ENCODE results near the gene ZNF394.

Gene ZNF394

DNA sequence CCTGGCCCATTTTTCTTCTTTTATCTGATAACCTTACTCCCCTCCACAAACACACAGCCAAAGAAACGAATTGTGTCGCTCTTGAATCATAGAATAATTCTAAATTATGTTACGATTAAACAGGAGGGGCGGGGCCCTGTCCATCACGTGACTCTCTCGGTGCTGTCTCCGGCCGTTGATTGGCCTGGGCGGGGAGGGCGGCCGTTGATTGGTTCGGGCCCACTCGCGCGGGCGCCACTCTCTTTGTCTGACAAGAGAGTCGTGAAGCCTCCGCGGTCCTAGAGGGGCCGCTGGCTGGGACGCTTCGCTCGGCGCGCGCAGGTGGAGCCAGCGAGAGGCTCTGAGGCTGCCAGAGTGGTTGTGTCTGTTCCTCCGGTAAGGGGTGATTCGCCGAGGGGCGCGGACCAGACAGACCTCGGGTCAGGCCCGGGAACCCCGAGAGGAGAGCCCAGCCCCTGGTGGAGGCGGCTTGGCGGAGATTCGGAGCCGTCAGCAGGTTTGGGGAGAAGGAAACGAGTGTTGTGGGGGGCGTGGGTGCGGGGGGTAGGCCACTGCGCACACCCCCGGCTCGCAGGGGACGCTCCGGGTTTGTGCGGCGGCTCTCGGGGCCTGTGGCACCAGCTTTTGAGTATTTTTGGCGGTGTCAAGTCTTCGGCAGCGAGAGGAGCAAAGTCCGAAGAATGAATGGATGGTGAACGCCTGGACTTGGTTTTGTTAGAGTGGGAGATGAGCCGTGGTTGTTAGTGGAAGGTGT is 27.3 kb downstream of the ZNF394 start, which contains the start of gene ZNF789:
ZNF789 (plus strand) TSS at position 330 of the 754 bp plus-strand sequence. CDS start 3,567 bp downstream, outside the sequence.
- peaks cover 11% of the 10 kb centered on the region for H3K36me3 Mint-ChIP-seq (ENCODE audit: low read depth)
- H3K4me1 Mint-ChIP-seq (ENCODE audit: low read depth): peaks cover 35% of the 10 kb centered on the region
- no peaks in the 10 kb centered on the region for H3K27me3 Mint-ChIP-seq
- peak within 1 kb of the TSS; percentile 90 for H3K27ac Mint-ChIP-seq
- H3K4me3 Mint-ChIP-seq: peak within 1 kb of the TSS; percentile 97
- H3K9me3 Mint-ChIP-seq: no peaks in the 10 kb centered on the region

DNA sequence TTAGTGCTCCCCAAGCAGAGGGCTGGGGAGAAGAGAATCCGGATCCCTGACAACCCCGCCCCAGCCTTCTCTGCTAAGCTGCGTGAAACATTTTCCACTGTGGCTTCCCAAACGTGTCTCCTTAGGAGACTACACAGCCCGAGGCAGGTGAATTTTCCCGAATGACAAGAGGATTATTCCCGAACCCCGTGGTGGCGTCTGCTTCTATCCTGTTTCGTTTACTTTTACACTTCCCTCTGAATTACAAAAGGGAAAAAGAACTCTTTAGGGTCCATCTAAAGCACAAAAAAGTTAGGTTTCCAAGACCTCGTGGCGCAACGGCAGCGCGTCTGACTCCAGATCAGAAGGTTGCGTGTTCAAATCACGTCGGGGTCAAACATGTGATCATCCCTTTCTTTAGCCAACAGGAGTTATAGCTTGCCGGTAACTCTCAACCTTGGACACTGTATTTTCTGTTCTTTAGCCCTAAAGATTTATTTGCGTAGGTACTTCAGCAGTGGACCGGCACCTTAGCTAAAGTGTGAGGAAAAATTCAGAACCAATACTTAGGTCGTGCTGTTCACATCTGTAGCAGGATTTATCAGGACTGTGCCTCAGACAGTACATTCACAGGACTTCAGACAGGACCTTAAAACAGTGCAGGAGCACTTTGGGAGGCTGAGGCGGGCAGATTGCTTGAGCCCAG is 30.6 kb downstream of the ZNF394 start:
- no peak overlapping the region for H3K4me3 Mint-ChIP-seq
- H3K27me3 Mint-ChIP-seq: no peaks in the 10 kb centered on the region
- peaks cover 40% of the 10 kb centered on the region for H3K4me1 Mint-ChIP-seq (ENCODE audit: low read depth)
- H3K9me3 Mint-ChIP-seq: no peaks in the 10 kb centered on the region
- H3K36me3 Mint-ChIP-seq (ENCODE audit: low read depth): peaks cover 11% of the 10 kb centered on the region
- H3K27ac Mint-ChIP-seq: no peak overlapping the region

DNA sequence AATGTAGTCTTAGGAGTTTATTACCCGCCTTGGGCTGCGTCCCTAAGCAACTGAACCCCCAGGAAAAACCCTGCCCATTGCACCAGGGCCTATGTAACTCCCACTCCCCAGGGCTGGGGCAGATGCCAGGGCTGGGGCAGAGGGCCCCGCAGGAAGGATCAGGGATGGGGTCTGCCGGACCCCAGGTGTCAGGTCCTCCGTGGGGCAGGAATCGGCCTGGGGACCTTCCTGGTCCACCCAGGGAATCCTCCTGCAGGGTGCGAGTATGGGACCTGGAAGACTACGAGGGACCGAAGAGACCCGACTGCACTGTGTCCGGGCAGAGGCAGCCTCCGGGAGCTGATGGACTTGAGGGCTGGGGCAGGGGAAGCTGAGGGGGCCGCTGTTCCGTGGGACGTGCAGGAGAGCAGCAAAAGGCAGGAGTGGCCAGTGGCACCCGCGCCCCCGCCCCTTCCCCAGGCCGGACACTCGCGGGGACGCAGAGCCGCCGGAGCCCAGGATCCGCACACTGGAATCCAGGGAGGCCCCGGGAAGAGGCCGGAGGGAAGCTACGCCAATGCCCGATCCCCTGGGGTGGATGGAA is 31.7 kb downstream of the ZNF394 start:
- Mint-ChIP-seq H3K27me3 (no peaks in the 10 kb centered on the region), H3K36me3 (ENCODE audit: low read depth) (peaks cover 19% of the 10 kb centered on the region), H3K9me3 (no peaks in the 10 kb centered on the region), H3K4me3 (no peak overlapping the region), H3K4me1 (ENCODE audit: low read depth) (peaks cover 41% of the 10 kb centered on the region), H3K27ac (no peak overlapping the region)

DNA sequence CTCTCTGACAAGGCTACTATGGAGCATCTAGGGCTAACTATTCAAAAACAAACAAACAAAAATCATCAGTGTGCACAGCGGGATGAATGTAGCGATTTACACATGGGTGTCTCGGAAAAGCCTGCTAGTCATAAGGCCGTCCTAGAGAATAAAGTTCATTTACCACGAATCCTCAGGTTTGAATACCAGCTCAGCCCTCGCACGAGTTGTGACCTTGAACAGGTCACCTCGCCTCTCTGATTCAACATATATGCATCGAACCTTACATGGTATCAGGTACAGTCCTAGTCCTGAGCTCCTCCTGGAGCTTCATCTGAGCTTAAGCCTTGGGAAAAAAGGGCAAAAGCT is 34.7 kb downstream of the ZNF394 start:
- H3K27me3 Mint-ChIP-seq: no peaks in the 10 kb centered on the region

DNA sequence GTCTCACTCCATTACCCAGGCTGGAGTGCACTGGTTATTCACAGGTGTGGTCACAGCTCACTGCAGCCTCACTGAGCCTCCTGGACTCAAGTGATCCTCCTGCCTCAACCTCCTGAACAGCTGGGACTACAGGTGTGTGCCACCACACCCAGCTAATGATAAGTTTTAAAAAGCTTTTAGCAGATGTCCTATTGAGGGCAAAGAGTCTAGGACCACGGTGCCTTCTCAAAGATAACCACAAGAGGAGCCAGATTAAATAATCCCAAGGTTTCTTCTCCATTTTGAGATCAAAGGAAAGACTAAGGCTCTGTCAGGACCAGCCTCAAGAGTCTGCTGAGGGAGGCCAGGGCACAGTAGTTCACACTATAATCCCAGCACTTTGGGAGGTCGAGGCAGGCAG is 38.9 kb downstream of the ZNF394 start:
- no peaks in the 10 kb centered on the region for H3K9me3 Mint-ChIP-seq
- no peak overlapping the region for H3K4me3 Mint-ChIP-seq
- H3K4me1 Mint-ChIP-seq (ENCODE audit: low read depth): peaks cover 45% of the 10 kb centered on the region
- no peaks in the 10 kb centered on the region for H3K27me3 Mint-ChIP-seq
- H3K27ac Mint-ChIP-seq: no peak overlapping the region
- H3K36me3 Mint-ChIP-seq (ENCODE audit: low read depth): peaks cover 63% of the 10 kb centered on the region

More for the DNA sequence above, 34.7 kb downstream of the ZNF394 start:
- peaks cover 28% of the 10 kb centered on the region for H3K36me3 Mint-ChIP-seq (ENCODE audit: low read depth)
- peaks cover 37% of the 10 kb centered on the region for H3K4me1 Mint-ChIP-seq (ENCODE audit: low read depth)
- H3K9me3 Mint-ChIP-seq: no peaks in the 10 kb centered on the region
- peak overlapping the region; percentile 93 for H3K27ac Mint-ChIP-seq
- H3K4me3 Mint-ChIP-seq: peak overlapping the region; percentile 94

DNA sequence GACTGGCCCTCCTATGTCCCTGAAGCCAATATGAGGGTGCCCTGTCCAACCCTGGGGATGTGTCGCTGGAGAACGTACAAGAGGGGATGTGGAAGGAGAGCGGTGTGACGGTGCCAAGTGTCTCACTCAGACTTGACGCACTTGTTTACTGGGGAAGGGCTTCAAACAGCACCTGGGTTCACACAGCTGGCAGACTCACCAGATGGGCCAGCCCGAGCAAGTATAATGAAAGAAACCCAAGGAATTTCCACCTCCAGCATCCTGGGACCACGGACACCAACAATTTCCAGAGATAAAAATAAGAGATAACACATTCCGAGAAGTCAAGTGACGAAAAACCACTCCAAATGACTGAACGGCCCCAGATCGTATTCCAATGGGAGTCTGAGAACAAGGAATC is 39.4 kb downstream of the ZNF394 start:
- peaks cover 41% of the 10 kb centered on the region for H3K4me1 Mint-ChIP-seq (ENCODE audit: low read depth)
- no peak overlapping the region for H3K27ac Mint-ChIP-seq
- H3K4me3 Mint-ChIP-seq: no peak overlapping the region
- peaks cover 65% of the 10 kb centered on the region for H3K36me3 Mint-ChIP-seq (ENCODE audit: low read depth)
- no peaks in the 10 kb centered on the region for H3K9me3 Mint-ChIP-seq
- no peaks in the 10 kb centered on the region for H3K27me3 Mint-ChIP-seq

DNA sequence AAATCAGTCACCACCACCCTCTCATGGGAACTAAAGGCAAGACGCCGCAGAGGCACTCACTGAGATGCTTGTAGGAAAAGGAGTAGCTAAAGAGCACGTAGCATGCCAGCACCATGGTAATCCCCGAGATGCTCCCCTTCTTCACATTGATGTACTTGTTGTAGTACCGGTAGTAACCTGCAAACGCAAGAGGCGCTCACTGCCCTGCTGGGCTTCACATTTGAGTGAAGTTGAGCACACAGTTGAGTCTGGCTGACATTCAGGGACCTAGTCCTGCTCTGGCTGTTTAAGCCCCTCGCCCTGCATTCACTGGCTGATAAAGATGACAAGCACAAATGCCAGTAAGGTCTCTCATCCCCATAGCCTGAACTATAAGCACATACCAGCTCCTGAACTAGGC is 41.0 kb downstream of the ZNF394 start:
- Mint-ChIP-seq H3K4me3 (no peak overlapping the region), H3K36me3 (ENCODE audit: low read depth) (peaks cover 63% of the 10 kb centered on the region), H3K4me1 (ENCODE audit: low read depth) (peaks cover 27% of the 10 kb centered on the region), H3K27me3 (no peaks in the 10 kb centered on the region), H3K27ac (no peak overlapping the region), H3K9me3 (no peaks in the 10 kb centered on the region)

DNA sequence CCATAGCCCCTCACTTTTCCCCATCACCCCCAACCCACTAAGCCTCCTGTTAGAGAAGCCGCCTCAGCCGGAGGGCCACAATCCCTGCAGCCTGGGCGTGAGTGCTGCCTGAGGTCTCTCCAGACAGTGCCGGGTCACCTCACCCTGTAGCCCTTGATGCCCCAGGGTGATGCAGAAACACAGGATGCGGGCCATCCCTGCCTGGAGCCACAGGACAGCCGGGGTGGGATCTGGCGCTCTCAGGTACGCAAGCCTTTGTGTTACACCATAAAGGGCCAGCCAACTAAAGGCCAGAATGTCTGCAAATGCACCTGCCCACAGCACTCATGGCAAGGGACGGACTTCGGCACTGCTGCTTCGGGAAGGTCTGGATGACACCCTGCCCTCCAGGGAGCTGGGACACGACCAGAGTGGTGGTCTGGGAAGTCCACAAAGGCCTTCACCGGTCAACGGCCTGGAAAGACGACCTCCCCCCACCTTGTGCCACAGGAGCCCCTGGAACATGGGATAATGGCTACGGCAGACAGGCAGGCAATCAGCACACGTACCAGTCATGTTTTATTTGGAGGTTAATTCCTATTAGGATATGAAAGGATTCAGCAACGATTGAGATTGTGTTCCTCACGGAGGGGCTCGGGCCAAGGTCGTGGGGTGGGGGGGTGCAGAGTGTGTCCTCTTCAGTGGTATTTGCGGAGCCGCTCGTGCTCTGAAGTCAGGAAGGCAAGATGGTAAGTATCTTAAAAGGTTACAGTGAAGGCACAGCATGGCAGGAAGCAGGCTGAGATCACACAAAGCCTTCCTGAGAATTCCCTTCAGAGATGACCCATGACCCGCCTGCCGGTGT is 42.2 kb downstream of the ZNF394 start:
- H3K36me3 Mint-ChIP-seq (ENCODE audit: low read depth): peaks cover 62% of the 10 kb centered on the region
- H3K27me3 Mint-ChIP-seq: no peaks in the 10 kb centered on the region
- peak overlapping the region; percentile 74 for H3K27ac Mint-ChIP-seq
- H3K4me1 Mint-ChIP-seq (ENCODE audit: low read depth): peaks cover 20% of the 10 kb centered on the region
- no peak overlapping the region for H3K4me3 Mint-ChIP-seq
- H3K9me3 Mint-ChIP-seq: no peaks in the 10 kb centered on the region

DNA sequence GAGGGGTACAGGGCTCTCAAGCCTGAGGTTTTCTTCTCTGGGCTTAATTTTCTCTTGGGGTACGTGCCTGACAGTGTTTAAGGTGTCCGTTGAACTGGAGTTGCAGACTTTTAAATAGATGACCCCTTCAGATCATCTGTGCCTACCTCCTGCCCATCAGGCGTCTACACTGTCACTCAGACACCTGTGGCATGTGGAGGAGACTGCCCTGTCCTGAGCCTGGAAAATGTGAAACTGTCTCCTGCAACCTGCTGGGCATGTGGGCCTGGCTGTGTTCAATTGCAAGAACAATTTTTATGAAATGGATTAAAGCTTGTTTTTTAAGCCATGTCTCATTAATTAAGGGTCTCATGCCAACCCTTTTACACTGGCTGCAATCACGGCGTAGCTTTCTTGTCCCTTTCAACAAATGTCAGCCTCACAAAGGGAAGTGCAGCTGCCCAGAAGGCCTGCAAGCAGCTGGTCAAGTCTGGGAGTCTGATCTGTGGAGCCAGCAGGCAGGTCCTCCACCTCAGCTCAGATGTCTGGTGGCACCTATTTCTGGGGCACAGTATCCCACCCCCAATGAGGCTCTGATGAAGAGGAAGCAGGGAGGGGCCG is 42.9 kb downstream of the ZNF394 start:
- H3K27ac Mint-ChIP-seq: peak overlapping the region; percentile 31
- no peaks in the 10 kb centered on the region for H3K27me3 Mint-ChIP-seq
- H3K36me3 Mint-ChIP-seq (ENCODE audit: low read depth): peaks cover 58% of the 10 kb centered on the region

DNA sequence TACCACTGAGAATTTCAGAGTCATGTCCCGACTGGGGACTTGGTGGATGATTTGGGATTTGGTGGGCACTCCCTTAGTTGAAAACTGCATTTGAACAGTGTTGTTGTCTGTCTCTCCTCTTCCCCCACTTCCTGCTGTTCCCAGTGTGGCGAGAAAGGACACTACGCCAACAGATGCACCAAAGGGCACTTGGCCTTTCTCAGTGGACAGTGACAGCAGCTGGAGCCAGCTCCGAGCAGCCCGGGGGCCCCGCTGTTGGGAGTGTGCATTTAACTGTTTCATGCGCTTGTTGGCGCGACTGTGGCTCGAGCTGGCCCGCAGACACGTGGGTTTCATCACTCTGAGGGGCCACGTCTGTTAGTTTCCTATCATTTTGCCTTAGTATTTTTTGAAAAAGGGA is 43.8 kb downstream of the ZNF394 start:
- Mint-ChIP-seq H3K9me3 (no peaks in the 10 kb centered on the region), H3K27ac (no peak overlapping the region), H3K4me1 (ENCODE audit: low read depth) (peaks cover 13% of the 10 kb centered on the region), H3K27me3 (no peaks in the 10 kb centered on the region), H3K4me3 (no peak overlapping the region), H3K36me3 (ENCODE audit: low read depth) (peaks cover 60% of the 10 kb centered on the region)

More for the DNA sequence above, 42.9 kb downstream of the ZNF394 start:
- H3K4me1 Mint-ChIP-seq (ENCODE audit: low read depth): peaks cover 17% of the 10 kb centered on the region
- no peak overlapping the region for H3K4me3 Mint-ChIP-seq
- H3K9me3 Mint-ChIP-seq: no peaks in the 10 kb centered on the region

DNA sequence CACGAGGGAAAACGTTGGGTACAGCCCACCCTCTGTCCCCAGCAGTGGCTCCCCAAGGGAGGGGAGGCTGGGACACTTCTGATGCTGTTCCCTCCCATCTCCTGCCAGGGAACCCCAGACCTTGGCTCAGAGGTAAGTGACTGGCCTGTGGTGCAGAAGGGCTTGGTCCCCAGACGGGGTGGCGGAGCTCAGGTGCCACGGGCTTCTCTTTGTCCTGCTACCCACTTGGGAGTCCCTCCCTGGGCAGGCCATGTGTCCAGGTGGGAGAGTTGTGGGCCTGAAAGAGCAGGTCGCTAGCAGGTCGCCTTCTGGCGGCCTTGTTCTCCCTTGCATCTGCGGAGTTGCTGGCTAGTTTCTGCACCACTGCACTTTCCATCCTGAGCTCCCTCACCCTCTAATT is 44.2 kb downstream of the ZNF394 start:
- Mint-ChIP-seq H3K4me3 (no peak overlapping the region), H3K4me1 (ENCODE audit: low read depth) (peaks cover 13% of the 10 kb centered on the region), H3K27me3 (no peaks in the 10 kb centered on the region), H3K36me3 (ENCODE audit: low read depth) (peaks cover 62% of the 10 kb centered on the region), H3K27ac (no peak overlapping the region), H3K9me3 (no peaks in the 10 kb centered on the region)

DNA sequence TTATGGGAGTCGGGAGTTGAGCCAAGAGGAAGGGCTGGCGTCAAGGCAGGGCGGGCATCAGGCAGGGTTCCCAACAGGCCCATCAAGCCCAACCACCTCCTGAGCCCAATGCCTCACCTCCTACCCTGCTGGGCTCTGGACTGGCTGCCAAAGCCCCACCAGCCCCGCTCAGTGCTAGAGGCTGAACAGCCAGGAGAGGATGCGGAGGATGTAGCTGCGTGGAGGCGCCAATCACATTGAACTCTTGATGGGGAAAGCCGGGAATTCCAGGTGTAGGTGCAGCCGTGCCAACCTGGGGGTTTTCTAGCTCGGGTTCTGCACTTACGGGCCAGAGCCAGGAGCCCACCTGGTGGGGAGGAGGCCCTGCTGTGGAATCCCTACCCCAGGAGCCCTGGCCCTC is 47.0 kb downstream of the ZNF394 start:
- Mint-ChIP-seq H3K9me3 (no peaks in the 10 kb centered on the region), H3K27me3 (no peaks in the 10 kb centered on the region), H3K27ac (no peak overlapping the region), H3K4me3 (no peak overlapping the region), H3K4me1 (ENCODE audit: low read depth) (no peaks in the 10 kb centered on the region), H3K36me3 (ENCODE audit: low read depth) (peaks cover 51% of the 10 kb centered on the region)

DNA sequence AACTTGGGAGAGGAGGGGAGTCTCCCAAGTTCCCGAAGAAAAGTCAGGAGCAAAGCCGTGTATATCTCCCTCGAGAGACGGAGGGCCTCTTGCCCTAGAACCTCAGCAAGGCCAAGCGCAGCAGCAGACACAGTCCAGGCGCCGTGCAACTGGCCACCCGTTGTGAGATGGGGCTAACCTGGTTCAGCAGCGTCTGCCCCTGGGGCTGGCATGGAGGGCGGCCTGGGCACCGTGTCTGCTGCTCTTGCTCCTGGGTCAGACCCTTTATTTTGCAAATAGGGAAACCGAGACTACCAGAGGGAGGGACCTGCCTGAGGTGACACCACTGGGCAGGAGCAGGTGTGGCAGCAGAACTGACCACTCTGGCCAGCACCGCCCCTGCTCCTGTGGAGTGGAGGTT is 47.5 kb downstream of the ZNF394 start:
- H3K27me3 Mint-ChIP-seq: no peaks in the 10 kb centered on the region
- H3K4me3 Mint-ChIP-seq: no peak overlapping the region
- no peak overlapping the region for H3K27ac Mint-ChIP-seq
- peaks cover 55% of the 10 kb centered on the region for H3K36me3 Mint-ChIP-seq (ENCODE audit: low read depth)
- no peaks in the 10 kb centered on the region for H3K4me1 Mint-ChIP-seq (ENCODE audit: low read depth)
- H3K9me3 Mint-ChIP-seq: no peaks in the 10 kb centered on the region

DNA sequence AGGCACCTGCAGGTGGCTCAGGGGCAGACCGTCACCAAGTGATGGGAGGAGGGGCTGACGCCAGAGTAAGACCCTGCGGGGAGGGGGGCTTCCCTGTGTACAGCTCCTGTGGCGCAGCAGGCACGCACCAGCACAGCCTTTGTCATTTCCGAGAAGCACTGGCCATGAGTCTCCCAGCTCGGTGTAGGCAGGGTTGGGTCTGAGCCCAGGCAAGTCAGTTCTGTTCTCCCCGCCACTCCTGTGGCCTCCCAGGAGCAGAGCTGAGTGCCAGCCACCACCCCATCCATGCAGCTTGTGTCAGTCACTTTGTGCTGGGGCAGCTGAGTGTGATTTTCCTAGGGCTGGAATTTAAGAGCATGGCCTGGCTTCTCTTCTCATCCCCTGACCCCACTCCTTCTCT is 48.1 kb downstream of the ZNF394 start:
- Mint-ChIP-seq H3K4me1 (ENCODE audit: low read depth) (no peaks in the 10 kb centered on the region), H3K36me3 (ENCODE audit: low read depth) (peaks cover 52% of the 10 kb centered on the region), H3K27ac (no peak overlapping the region), H3K4me3 (no peak overlapping the region), H3K9me3 (no peaks in the 10 kb centered on the region), H3K27me3 (no peaks in the 10 kb centered on the region)
